HepG2 (cell line): Measurements from ENCODE around the gene SPAG9. TPM values are rescaled to one million over a fixed set of nuclear protein-coding genes. Genes with fewer than 3 reads are reported as not detected.

ENCODE experiments used
- ARID2 ChIP-seq: sonication (generic); formaldehyde crosslinking; IDR thresholded peaks from 2 replicates; pipeline ENCODE4 v1.8.1; 2022; ENCODE audit warnings: mild to moderate bottlenecking, missing genetic modification reagents, borderline replicate concordance
- ATAD3A ChIP-seq: sonication (generic); formaldehyde crosslinking; IDR thresholded peaks from 2 replicates; pipeline ENCODE4 v1.4.0; 2020; ENCODE audit warnings: missing genetic modification reagents
- CBX2 ChIP-seq, 2 experiments: fragments of 200-600 bp in 1 of 2; sonication (generic); formaldehyde crosslinking in 1 of 2; IDR thresholded peaks; 2 replicates each; pipeline versions ENCODE4 v1.7.0 to v1.8.1; 2018 to 2022; ENCODE audit warnings: low read depth in 2 of 2, low read length in 1 of 2, mild to moderate bottlenecking in 1 of 2, missing genetic modification reagents in 1 of 2
- DPF2 ChIP-seq: sonication (generic); formaldehyde crosslinking; IDR thresholded peaks from 2 replicates; pipeline ENCODE4 v1.4.0; 2020; ENCODE audit warnings: mild to moderate bottlenecking, low read depth, missing genetic modification reagents, borderline replicate concordance
- FOXK1 ChIP-seq: sonication (generic); formaldehyde crosslinking; IDR thresholded peaks from 2 replicates; pipeline ENCODE4 v1.4.0; 2020; ENCODE audit warnings: low read depth, missing genetic modification reagents, borderline replicate concordance
- HNF4A ChIP-seq: sonication (generic); formaldehyde crosslinking; IDR thresholded peaks from 2 replicates; pipeline ENCODE4 v1.4.0; 2020; ENCODE audit warnings: missing genetic modification reagents
- JARID2 ChIP-seq: sonication (generic); formaldehyde crosslinking; IDR thresholded peaks from 2 replicates; pipeline ENCODE4 v1.8.1; 2023; ENCODE audit warnings: missing genetic modification reagents, inconsistent platforms; ENCODE audit not compliant: insufficient replicate concordance
- MED1 ChIP-seq: sonication (generic); formaldehyde crosslinking; IDR thresholded peaks from 2 replicates; pipeline ENCODE4 v1.4.0; 2020; ENCODE audit warnings: missing genetic modification reagents
- POLR2AphosphoS2 ChIP-seq: IDR thresholded peaks from 2 replicates; pipeline ENCODE4 v1.6.1; 2011; ENCODE audit warnings: low read depth, low read length, improper control_type of control experiment
- PTBP1 ChIP-seq: fragments of 200-400 bp; formaldehyde crosslinking; IDR thresholded peaks from 2 replicates; pipeline ENCODE4 v1.6.1; 2018; ENCODE audit warnings: low read length, low read depth; ENCODE audit not compliant: poor library complexity, severe bottlenecking
- THAP11 ChIP-seq: IDR thresholded peaks from 2 replicates; pipeline ENCODE4 v1.6.1; 2016; ENCODE audit warnings: missing biosample characterization, missing genetic modification reagents
- YEATS4 ChIP-seq: sonication (generic); formaldehyde crosslinking; IDR thresholded peaks from 2 replicates; pipeline ENCODE4 v1.4.0; 2020; ENCODE audit warnings: missing genetic modification reagents, borderline replicate concordance
- ZBTB38 ChIP-seq: sonication (generic); formaldehyde crosslinking; IDR thresholded peaks from 2 replicates; pipeline ENCODE4 v1.5.1; 2020; ENCODE audit warnings: mild to moderate bottlenecking, missing genetic modification reagents
- ZFX ChIP-seq: sonication (generic); formaldehyde crosslinking; IDR thresholded peaks from 2 replicates; pipeline ENCODE4 v1.4.0; 2020; ENCODE audit warnings: mild to moderate bottlenecking, low read depth, missing genetic modification reagents, moderate library complexity
- ZKSCAN5 ChIP-seq: sonication (generic); formaldehyde crosslinking; IDR thresholded peaks from 2 replicates; pipeline ENCODE4 v1.5.1; 2020; ENCODE audit warnings: mild to moderate bottlenecking, missing genetic modification reagents
- ZNF224 ChIP-seq: sonication (generic); formaldehyde crosslinking; IDR thresholded peaks from 2 replicates; pipeline ENCODE4 v1.5.0; 2020; ENCODE audit warnings: mild to moderate bottlenecking, missing genetic modification reagents
- ZNF335 ChIP-seq: sonication (generic); formaldehyde crosslinking; IDR thresholded peaks from 2 replicates; pipeline ENCODE4 v1.4.0; 2020; ENCODE audit warnings: missing genetic modification reagents
- ZNF550 ChIP-seq: sonication (generic); formaldehyde crosslinking; IDR thresholded peaks from 2 replicates; pipeline ENCODE4 v1.4.0; 2020; ENCODE audit warnings: mild to moderate bottlenecking, missing genetic modification reagents, borderline replicate concordance
- ZNF557 ChIP-seq: sonication (generic); formaldehyde crosslinking; IDR thresholded peaks from 2 replicates; pipeline ENCODE4 v1.4.0; 2020; ENCODE audit warnings: missing genetic modification reagents
- ZNF709 ChIP-seq: sonication (generic); formaldehyde crosslinking; IDR thresholded peaks from 2 replicates; pipeline ENCODE4 v1.5.0; 2020; ENCODE audit warnings: mild to moderate bottlenecking, missing genetic modification reagents
- ZNF713 ChIP-seq: sonication (generic); formaldehyde crosslinking; IDR thresholded peaks from 2 replicates; pipeline ENCODE4 v1.4.0; 2020; ENCODE audit warnings: mild to moderate bottlenecking, missing genetic modification reagents
- ZNF816 ChIP-seq: sonication (generic); formaldehyde crosslinking; IDR thresholded peaks from 2 replicates; pipeline ENCODE4 v1.8.0; 2022; ENCODE audit warnings: missing genetic modification reagents, mild to moderate bottlenecking, borderline replicate concordance
- polyA plus RNA-seq, 8 experiments: library from polyadenylated mRNA; depleted of rRNA in 3 of 8; stranded (reverse) in 7 of 8; unstranded in 1 of 8; fragments of >200 nt; fragmentation: Illumina TruSeq in 4 of 8; extraction: Trizol in 4 of 8; gene quantifications; 2 replicates each; pipeline versions ENCODE4 v1.2.1 to v1.2.3, GENCODE V29; 2011 to 2016; ENCODE audit warnings: low read depth in 4 of 8, missing spikeins in 1 of 8, mixed read lengths in 1 of 8; ENCODE audit not compliant: insufficient read depth in 1 of 8
- total RNA-seq, 5 experiments: library from RNA; depleted of rRNA; stranded (reverse); fragments of >200 nt; fragmentation: Illumina TruSeq; extraction: Trizol; gene quantifications; 2 replicates each; pipeline ENCODE4 v1.2.3, GENCODE V29; 2016; ENCODE audit warnings: low read depth in 1 of 5
- TF ChIP-seq, protein P1 (sequence below): sonication (generic); formaldehyde crosslinking; IDR thresholded peaks from 2 replicates; pipeline ENCODE4 v1.5.1; 2020; ENCODE audit warnings: missing genetic modification reagents, mild to moderate bottlenecking, borderline replicate concordance
- TF ChIP-seq, protein P2 (sequence below): sonication (generic); formaldehyde crosslinking; IDR thresholded peaks from 2 replicates; pipeline ENCODE4 v1.5.0; 2020; ENCODE audit warnings: mild to moderate bottlenecking, missing genetic modification reagents
- TF ChIP-seq, protein P3 (sequence below): IDR thresholded peaks from 2 replicates; pipeline ENCODE4 v1.6.1; 2016; ENCODE audit warnings: mild to moderate bottlenecking, missing biosample characterization, missing genetic modification reagents

The SPAG9 gene
- total and polyA plus RNA-seq, 2 of the 13 experiments (the other 11 are each of a cell fraction or from before 2014, with no cell fraction given) = 43.2 to 78.6 TPM

DNA sequence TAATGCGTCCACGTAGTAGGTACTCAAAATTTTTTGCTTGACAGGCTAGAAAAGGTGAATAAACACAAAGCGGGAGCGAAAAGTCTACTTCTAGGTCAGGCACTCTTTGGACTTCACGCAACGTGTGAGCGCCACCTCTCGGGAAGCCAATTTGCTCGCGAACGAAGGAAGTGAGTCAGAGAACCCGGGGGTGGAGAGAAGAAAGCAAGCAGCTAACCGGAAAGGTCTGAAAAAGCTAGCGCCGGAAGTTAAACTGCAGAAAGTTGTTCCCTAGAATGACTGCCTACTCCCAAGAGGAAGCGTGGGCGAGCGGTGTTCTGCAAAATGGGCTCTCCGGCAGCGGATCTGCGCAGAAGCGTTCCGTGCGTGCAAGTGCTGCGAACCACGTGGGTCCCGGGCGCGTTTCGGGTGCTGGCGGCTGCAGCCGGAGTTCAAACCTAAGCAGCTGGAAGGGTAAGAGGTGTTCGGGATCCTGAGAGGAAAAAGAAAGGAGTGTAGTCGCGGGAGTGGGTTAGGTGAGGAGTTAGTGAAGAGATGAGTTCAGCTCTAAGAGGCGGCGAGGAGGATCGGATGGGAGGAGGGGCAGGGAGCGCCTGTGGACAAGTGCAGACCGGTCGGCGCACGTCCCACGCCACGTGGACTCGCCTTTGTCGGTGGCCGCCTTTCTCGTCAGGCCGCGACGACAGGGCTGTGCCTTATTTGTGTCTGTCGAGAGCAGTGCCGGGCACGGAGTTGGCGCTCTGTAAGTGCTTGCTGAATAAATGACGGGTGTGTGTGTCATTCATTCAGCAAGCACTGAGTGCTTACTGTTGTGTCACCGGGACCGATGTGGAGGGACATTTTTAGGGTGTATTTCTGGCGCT lies 32.8 kb upstream of the SPAG9 start, which contains the start of gene NME1 (continued):
- TF ChIP-seq DPF2 (CRISPR knock-in tag) (peak; percentile 59; the same call in 1 of the 2 replicates), ATAD3A (CRISPR knock-in tag) (0 out of 2 replicates have a peak, but pooled peaks have one; percentile 24), ZFX (peak; percentile 93), CBX2 (IDR thresholded peaks at IDR 0.05; ENCODE audit: low read depth, low read length) (no peak; the same call in 1 of the 2 replicates), CBX2 (CRISPR knock-in tag; IDR thresholded peaks at IDR 0.05; ENCODE audit: low read depth) (peak; percentile 94; the same call in 1 of the 2 replicates), PTBP1 (peak; percentile 98), YEATS4 (peak; percentile 100), ARID2 (CRISPR knock-in tag) (no peak; the same call in none of the 2 replicates), POLR2AphosphoS2 (no peak), ZNF335 (CRISPR knock-in tag) (peak; percentile 97), ZNF550 (CRISPR knock-in tag) (peak; percentile 100), FOXK1 (CRISPR knock-in tag) (peak; percentile 99), ZKSCAN5 (peak; percentile 82; the same call in 1 of the 2 replicates), JARID2 (CRISPR knock-in tag) (peak; percentile 84), ZBTB38 (CRISPR knock-in tag) (peak; percentile 98), MED1 (peak; percentile 98), THAP11 (CRISPR knock-in tag) (peak; percentile 98), ZNF713 (CRISPR knock-in tag) (no peak; the same call in 1 of the 2 replicates), ZNF709 (CRISPR knock-in tag) (peak; percentile 98; the same call in 1 of the 2 replicates), ZNF224 (CRISPR knock-in tag) (peak; percentile 91; the same call in 1 of the 2 replicates), ZNF816 (peak; percentile 99), ZNF557 (CRISPR knock-in tag) (peak; percentile 97), HNF4A (CRISPR knock-in tag) (peak; percentile 60)
- TF ChIP-seq, protein P1, sequence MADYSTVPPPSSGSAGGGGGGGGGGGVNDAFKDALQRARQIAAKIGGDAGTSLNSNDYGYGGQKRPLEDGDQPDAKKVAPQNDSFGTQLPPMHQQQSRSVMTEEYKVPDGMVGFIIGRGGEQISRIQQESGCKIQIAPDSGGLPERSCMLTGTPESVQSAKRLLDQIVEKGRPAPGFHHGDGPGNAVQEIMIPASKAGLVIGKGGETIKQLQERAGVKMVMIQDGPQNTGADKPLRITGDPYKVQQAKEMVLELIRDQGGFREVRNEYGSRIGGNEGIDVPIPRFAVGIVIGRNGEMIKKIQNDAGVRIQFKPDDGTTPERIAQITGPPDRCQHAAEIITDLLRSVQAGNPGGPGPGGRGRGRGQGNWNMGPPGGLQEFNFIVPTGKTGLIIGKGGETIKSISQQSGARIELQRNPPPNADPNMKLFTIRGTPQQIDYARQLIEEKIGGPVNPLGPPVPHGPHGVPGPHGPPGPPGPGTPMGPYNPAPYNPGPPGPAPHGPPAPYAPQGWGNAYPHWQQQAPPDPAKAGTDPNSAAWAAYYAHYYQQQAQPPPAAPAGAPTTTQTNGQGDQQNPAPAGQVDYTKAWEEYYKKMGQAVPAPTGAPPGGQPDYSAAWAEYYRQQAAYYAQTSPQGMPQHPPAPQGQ (CRISPR knock-in tag) = peak; percentile 54; the same call in 1 of the 2 replicates
- TF ChIP-seq, protein P2, sequence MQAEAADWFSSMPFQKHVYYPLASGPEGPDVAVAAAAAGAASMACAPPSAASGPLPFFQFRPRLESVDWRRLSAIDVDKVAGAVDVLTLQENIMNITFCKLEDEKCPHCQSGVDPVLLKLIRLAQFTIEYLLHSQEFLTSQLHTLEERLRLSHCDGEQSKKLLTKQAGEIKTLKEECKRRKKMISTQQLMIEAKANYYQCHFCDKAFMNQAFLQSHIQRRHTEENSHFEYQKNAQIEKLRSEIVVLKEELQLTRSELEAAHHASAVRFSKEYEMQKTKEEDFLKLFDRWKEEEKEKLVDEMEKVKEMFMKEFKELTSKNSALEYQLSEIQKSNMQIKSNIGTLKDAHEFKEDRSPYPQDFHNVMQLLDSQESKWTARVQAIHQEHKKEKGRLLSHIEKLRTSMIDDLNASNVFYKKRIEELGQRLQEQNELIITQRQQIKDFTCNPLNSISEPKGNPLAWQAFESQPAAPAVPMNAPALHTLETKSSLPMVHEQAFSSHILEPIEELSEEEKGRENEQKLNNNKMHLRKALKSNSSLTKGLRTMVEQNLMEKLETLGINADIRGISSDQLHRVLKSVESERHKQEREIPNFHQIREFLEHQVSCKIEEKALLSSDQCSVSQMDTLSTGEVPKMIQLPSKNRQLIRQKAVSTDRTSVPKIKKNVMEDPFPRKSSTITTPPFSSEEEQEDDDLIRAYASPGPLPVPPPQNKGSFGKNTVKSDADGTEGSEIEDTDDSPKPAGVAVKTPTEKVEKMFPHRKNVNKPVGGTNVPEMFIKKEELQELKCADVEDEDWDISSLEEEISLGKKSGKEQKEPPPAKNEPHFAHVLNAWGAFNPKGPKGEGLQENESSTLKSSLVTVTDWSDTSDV = no peak
- TF ChIP-seq, protein P3, sequence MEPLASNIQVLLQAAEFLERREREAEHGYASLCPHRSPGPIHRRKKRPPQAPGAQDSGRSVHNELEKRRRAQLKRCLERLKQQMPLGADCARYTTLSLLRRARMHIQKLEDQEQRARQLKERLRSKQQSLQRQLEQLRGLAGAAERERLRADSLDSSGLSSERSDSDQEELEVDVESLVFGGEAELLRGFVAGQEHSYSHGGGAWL = peak; percentile 100
